GM23338 (cell line): Measurements from ENCODE around the gene BRICD5.

ENCODE experiments used
- CREB1 ChIP-seq: fragments of 250-450 bp; sonication (Bioruptor Pico); IDR thresholded peaks from 2 replicates; pipeline ENCODE4 v1.5.0; 2020; ENCODE audit warnings: low read depth, mild to moderate bottlenecking, moderate library complexity
- EZH2 ChIP-seq: fragments of 200-600 bp; sonication (generic); IDR thresholded peaks from one replicate; pipeline ENCODE4 v1.8.0; 2017; ENCODE audit warnings: antibody characterized with exemption, mild to moderate bottlenecking, low read depth; ENCODE audit not compliant: unreplicated experiment
- EZH2phosphoT487 ChIP-seq: fragments of 200-600 bp; sonication (generic); IDR thresholded peaks from one replicate; pipeline ENCODE4 v1.8.1; 2018; ENCODE audit warnings: antibody characterized with exemption; ENCODE audit not compliant: unreplicated experiment
- POLR2AphosphoS5 ChIP-seq: IDR thresholded peaks from 2 replicates; pipeline ENCODE4 v1.6.1; 2016; ENCODE audit warnings: antibody characterized with exemption, low read depth
- STAT1 ChIP-seq: IDR thresholded peaks from one replicate; pipeline ENCODE4 v1.6.1; 2016; ENCODE audit warnings: antibody characterized with exemption; ENCODE audit not compliant: unreplicated experiment
- TF ChIP-seq, protein P1 (sequence below): IDR thresholded peaks from 2 replicates; pipeline ENCODE4 v1.6.1; 2016; ENCODE audit warnings: antibody characterized with exemption
- TF ChIP-seq, protein P2 (sequence below), 2 experiments: fragments of 200-600 bp in 1 of 2; sonication (generic) in 1 of 2; conservative IDR thresholded peaks; 2 replicates each; pipeline versions ENCODE4 v1.5.1 to v1.6.1; 2016 to 2017; ENCODE audit warnings: antibody characterized with exemption in 2 of 2, low read depth in 2 of 2, mild to moderate bottlenecking in 2 of 2, moderate library complexity in 1 of 2
- TF ChIP-seq, protein P3 (sequence below): fragments of 250-450 bp; sonication (Bioruptor Pico); IDR thresholded peaks from 2 replicates; pipeline ENCODE4 v1.5.0; 2020; ENCODE audit warnings: mild to moderate bottlenecking, moderate library complexity
- TF ChIP-seq, protein P4 (sequence below): IDR thresholded peaks from one replicate; pipeline ENCODE4 v1.6.1; 2018; ENCODE audit warnings: antibody characterized with exemption; ENCODE audit not compliant: unreplicated experiment

DNA sequence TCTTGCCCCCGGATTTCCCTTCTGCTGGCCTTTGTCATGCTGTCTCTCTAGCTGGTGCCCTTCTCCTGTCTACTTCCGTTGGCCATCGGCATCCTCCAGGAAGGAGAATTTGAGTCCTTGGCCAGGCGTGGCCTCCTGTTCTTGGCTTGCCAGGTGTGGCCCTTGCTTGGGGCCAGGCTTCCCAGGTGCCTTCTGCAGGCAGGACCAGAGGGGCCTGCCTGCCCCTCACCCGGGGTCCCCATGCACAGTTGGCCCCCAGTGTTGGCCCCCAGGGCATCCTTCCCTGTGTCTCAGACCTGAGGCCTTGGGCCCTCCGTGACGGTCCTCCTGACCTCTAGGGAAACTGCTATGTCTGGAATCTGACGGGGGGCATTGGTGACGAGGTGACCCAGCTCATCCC lies 2.8 kb downstream of the BRICD5 start:
- TF ChIP-seq, protein P1, sequence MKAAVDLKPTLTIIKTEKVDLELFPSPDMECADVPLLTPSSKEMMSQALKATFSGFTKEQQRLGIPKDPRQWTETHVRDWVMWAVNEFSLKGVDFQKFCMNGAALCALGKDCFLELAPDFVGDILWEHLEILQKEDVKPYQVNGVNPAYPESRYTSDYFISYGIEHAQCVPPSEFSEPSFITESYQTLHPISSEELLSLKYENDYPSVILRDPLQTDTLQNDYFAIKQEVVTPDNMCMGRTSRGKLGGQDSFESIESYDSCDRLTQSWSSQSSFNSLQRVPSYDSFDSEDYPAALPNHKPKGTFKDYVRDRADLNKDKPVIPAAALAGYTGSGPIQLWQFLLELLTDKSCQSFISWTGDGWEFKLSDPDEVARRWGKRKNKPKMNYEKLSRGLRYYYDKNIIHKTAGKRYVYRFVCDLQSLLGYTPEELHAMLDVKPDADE, result no peak
- TF ChIP-seq, protein P2, sequence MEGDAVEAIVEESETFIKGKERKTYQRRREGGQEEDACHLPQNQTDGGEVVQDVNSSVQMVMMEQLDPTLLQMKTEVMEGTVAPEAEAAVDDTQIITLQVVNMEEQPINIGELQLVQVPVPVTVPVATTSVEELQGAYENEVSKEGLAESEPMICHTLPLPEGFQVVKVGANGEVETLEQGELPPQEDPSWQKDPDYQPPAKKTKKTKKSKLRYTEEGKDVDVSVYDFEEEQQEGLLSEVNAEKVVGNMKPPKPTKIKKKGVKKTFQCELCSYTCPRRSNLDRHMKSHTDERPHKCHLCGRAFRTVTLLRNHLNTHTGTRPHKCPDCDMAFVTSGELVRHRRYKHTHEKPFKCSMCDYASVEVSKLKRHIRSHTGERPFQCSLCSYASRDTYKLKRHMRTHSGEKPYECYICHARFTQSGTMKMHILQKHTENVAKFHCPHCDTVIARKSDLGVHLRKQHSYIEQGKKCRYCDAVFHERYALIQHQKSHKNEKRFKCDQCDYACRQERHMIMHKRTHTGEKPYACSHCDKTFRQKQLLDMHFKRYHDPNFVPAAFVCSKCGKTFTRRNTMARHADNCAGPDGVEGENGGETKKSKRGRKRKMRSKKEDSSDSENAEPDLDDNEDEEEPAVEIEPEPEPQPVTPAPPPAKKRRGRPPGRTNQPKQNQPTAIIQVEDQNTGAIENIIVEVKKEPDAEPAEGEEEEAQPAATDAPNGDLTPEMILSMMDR (conservative IDR thresholded peaks at IDR 0.05; ENCODE audit: low read depth in 2 of 2), result no peak
- TF ChIP-seq, protein P3, sequence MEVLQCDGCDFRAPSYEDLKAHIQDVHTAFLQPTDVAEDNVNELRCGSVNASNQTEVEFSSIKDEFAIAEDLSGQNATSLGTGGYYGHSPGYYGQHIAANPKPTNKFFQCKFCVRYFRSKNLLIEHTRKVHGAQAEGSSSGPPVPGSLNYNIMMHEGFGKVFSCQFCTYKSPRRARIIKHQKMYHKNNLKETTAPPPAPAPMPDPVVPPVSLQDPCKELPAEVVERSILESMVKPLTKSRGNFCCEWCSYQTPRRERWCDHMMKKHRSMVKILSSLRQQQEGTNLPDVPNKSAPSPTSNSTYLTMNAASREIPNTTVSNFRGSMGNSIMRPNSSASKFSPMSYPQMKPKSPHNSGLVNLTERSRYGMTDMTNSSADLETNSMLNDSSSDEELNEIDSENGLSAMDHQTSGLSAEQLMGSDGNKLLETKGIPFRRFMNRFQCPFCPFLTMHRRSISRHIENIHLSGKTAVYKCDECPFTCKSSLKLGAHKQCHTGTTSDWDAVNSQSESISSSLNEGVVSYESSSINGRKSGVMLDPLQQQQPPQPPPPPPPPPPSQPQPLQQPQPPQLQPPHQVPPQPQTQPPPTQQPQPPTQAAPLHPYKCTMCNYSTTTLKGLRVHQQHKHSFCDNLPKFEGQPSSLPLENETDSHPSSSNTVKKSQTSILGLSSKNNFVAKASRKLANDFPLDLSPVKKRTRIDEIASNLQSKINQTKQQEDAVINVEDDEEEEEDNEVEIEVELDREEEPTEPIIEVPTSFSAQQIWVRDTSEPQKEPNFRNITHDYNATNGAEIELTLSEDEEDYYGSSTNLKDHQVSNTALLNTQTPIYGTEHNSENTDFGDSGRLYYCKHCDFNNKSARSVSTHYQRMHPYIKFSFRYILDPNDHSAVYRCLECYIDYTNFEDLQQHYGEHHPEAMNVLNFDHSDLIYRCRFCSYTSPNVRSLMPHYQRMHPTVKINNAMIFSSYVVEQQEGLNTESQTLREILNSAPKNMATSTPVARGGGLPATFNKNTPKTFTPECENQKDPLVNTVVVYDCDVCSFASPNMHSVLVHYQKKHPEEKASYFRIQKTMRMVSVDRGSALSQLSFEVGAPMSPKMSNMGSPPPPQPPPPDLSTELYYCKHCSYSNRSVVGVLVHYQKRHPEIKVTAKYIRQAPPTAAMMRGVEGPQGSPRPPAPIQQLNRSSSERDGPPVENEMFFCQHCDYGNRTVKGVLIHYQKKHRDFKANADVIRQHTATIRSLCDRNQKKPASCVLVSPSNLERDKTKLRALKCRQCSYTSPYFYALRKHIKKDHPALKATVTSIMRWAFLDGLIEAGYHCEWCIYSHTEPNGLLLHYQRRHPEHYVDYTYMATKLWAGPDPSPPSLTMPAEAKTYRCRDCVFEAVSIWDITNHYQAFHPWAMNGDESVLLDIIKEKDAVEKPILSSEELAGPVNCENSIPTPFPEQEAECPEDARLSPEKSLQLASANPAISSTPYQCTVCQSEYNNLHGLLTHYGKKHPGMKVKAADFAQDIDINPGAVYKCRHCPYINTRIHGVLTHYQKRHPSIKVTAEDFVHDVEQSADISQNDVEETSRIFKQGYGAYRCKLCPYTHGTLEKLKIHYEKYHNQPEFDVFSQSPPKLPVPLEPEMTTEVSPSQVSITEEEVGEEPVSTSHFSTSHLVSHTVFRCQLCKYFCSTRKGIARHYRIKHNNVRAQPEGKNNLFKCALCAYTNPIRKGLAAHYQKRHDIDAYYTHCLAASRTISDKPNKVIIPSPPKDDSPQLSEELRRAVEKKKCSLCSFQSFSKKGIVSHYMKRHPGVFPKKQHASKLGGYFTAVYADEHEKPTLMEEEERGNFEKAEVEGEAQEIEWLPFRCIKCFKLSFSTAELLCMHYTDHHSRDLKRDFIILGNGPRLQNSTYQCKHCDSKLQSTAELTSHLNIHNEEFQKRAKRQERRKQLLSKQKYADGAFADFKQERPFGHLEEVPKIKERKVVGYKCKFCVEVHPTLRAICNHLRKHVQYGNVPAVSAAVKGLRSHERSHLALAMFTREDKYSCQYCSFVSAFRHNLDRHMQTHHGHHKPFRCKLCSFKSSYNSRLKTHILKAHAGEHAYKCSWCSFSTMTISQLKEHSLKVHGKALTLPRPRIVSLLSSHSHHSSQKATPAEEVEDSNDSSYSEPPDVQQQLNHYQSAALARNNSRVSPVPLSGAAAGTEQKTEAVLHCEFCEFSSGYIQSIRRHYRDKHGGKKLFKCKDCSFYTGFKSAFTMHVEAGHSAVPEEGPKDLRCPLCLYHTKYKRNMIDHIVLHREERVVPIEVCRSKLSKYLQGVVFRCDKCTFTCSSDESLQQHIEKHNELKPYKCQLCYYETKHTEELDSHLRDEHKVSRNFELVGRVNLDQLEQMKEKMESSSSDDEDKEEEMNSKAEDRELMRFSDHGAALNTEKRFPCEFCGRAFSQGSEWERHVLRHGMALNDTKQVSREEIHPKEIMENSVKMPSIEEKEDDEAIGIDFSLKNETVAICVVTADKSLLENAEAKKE (CRISPR knock-in tag), result no peak
- TF ChIP-seq EZH2phosphoT487 (no peak), CREB1 (CRISPR knock-in tag) (no peak), POLR2AphosphoS5 (no peak), EZH2 (no peak), STAT1 (no peak)
- TF ChIP-seq, protein P4, sequence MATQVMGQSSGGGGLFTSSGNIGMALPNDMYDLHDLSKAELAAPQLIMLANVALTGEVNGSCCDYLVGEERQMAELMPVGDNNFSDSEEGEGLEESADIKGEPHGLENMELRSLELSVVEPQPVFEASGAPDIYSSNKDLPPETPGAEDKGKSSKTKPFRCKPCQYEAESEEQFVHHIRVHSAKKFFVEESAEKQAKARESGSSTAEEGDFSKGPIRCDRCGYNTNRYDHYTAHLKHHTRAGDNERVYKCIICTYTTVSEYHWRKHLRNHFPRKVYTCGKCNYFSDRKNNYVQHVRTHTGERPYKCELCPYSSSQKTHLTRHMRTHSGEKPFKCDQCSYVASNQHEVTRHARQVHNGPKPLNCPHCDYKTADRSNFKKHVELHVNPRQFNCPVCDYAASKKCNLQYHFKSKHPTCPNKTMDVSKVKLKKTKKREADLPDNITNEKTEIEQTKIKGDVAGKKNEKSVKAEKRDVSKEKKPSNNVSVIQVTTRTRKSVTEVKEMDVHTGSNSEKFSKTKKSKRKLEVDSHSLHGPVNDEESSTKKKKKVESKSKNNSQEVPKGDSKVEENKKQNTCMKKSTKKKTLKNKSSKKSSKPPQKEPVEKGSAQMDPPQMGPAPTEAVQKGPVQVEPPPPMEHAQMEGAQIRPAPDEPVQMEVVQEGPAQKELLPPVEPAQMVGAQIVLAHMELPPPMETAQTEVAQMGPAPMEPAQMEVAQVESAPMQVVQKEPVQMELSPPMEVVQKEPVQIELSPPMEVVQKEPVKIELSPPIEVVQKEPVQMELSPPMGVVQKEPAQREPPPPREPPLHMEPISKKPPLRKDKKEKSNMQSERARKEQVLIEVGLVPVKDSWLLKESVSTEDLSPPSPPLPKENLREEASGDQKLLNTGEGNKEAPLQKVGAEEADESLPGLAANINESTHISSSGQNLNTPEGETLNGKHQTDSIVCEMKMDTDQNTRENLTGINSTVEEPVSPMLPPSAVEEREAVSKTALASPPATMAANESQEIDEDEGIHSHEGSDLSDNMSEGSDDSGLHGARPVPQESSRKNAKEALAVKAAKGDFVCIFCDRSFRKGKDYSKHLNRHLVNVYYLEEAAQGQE, result no peak
